ENCODE data around the gene BCAS3.

BCAS3 gene

GRCh38 chr17:61366076-61366714 is 688.5 kb downstream of the BCAS3 start:
- no peak overlapping the region for H3K4me3 ChIP-seq
- H3K27ac ChIP-seq: no peak overlapping the region
- no peak for DNase-seq (ENCODE audit: low spot score)
- no peak for TF ChIP-seq CTCF (IDR thresholded peaks at IDR 0.05)

- no peak for TF ChIP-seq CTCF (IDR thresholded peaks at IDR 0.05)
- Histone ChIP-seq H3K4me3 (no peak overlapping the region), H3K27ac (no peak overlapping the region)
- no peak for DNase-seq (ENCODE audit: low spot score)
Observed at GRCh38 chr17:61366715-61367413, 689.2 kb downstream of the BCAS3 start.

GRCh38 chr17:61368049-61368831 is 690.6 kb downstream of the BCAS3 start:
- no peak overlapping the region for H3K27ac ChIP-seq
- H3K4me3 ChIP-seq: no peak overlapping the region
- DNase-seq (ENCODE audit: low spot score): no peak
- no peak for TF ChIP-seq CTCF (IDR thresholded peaks at IDR 0.05)

- DNase-seq (ENCODE audit: low spot score): no peak
Observed at GRCh38 chr17:61368832-61369450, 691.3 kb downstream of the BCAS3 start.

GRCh38 chr17:61369751-61370150 is 692.1 kb downstream of the BCAS3 start:
- no peak overlapping the region for H3K4me3 ChIP-seq
- H3K27ac ChIP-seq: no peak overlapping the region
- no peak for TF ChIP-seq CTCF (IDR thresholded peaks at IDR 0.05)
- DNase-seq (ENCODE audit: low spot score): no peak

More at GRCh38 chr17:61368832-61369450, 691.3 kb downstream of the BCAS3 start:
- no peak for TF ChIP-seq CTCF (IDR thresholded peaks at IDR 0.05)
- Histone ChIP-seq H3K4me3 (no peak overlapping the region), H3K27ac (no peak overlapping the region)

- H3K27ac ChIP-seq: no peak overlapping the region
- no peak for DNase-seq (ENCODE audit: low spot score)
- TF ChIP-seq CTCF (IDR thresholded peaks at IDR 0.05): no peak
- no peak overlapping the region for H3K4me3 ChIP-seq
Observed at GRCh38 chr17:61371179-61371578, 693.5 kb downstream of the BCAS3 start.
